ENCODE results near the gene KHSRP. TPM values are rescaled to one million over a fixed set of nuclear protein-coding genes. Genes with fewer than 3 reads are reported as not detected.

The KHSRP gene
- total and polyA plus RNA-seq, 2 of the 4 experiments (the other 2 are of a cell fraction): 31.9 to 93.7 TPM

DNA sequence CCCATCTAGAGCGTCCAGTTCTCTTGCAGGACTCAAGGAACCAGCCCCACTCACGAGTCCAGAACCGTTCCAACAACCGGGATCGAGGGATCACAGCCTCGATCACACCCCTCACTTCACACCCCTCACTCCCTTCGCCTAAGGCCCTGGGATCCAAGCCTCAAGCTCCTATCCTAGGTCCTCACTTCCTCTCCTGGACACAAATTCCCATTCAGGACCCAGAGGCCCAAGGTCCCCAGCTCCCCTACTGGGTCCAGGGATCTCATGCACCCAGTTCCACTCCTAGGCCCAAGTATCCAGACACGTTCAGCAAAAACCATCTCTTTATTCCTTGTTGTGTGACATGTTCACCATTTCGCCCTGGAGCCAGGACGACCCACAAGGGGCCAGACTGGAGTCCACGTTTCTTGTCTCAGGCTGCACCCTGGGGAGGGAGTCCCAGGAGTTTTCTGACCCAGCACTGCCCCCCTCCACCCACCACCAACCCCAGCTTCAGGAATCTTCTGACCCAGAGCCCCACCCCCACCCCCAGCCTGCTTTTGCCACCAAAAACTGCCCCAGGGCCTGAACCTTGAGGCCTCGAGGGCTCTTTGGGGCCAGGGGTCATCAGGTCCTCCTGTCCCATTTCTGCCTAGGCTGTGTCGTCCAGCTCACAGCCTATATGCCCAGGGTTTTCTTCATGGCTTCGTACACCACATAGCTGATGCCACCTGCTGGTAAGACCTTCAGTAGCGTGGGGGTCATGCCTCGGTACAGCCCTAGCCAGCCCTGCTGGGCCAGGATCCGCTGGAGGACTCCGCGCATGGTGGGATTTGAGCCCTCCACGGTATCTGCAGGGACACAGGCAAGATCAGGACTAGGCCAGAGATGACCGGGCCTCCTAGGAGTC, 1.4 kb upstream of the KHSRP start:
- Histone ChIP-seq H2BK5ac (ENCODE audit: low read depth, low read length, poor library complexity, severe bottlenecking) (peak overlapping the region; percentile 16), H2BK20ac (ENCODE audit: low read depth, low read length) (peak overlapping the region; percentile 27; the same call in 1 of the 2 replicates), H2AFZ (replicated peaks; ENCODE audit: low read length, poor library complexity) (peak overlapping the region; percentile 95), H3K9me1 (ENCODE audit: insufficient read depth, low read length) (peaks cover 3% of the 10 kb centered on the region; the same call in 1 of the 2 replicates), H3K9me3 (ENCODE audit: control insufficient read depth, insufficient read depth, low read length) (peaks cover 3% of the 10 kb centered on the region; the same call in 1 of the 2 replicates), H2BK120ac (ENCODE audit: low read depth, low read length) (no peak overlapping the region; the same call in none of the 2 replicates), H3K9ac (ENCODE audit: low read depth, low read length) (no peak overlapping the region), H2BK15ac (ENCODE audit: low read depth, low read length) (no peak overlapping the region), H4K91ac (ENCODE audit: insufficient read depth, low read depth, low read length) (peak overlapping the region; percentile 86), H3K4me3 (ENCODE audit: insufficient read depth, low read depth, low read length) (no peak overlapping the region), H3K23ac (ENCODE audit: low read depth, low read length) (no peak overlapping the region), H2AK5ac (ENCODE audit: low read depth, low read length) (peak overlapping the region; percentile 72), H3K56ac (ENCODE audit: extremely low read depth, insufficient read depth, low read length) (no peak overlapping the region), H3K14ac (replicated peaks; ENCODE audit: low read depth, low read length) (peak overlapping the region; percentile 57), H3K27ac (ENCODE audit: insufficient read depth, low read length) (peak overlapping the region; percentile 40), H3K4me2 (ENCODE audit: low read depth, low read length) (no peak overlapping the region), H4K20me1 (ENCODE audit: insufficient read depth, low read length) (peaks cover 31% of the 10 kb centered on the region), H3K18ac (ENCODE audit: low read depth, low read length) (peak overlapping the region; percentile 10; the same call in 1 of the 2 replicates), H4K5ac (ENCODE audit: low read depth, low read length) (peak overlapping the region; percentile 96), H2AK9ac (replicated peaks; ENCODE audit: low read depth, low read length, poor library complexity) (peak overlapping the region; percentile 70), H4K8ac (ENCODE audit: low read depth in 2 of 2, low read length in 2 of 2) (peak overlapping the region; percentile 97 to 100), H3K79me1 (ENCODE audit: low read depth in 1 of 2, low read length in 2 of 2) (peaks cover 0 to 21% of the 10 kb centered on the region in 2 experiments; a peak in 2 of 4 replicates), H3K4me1 (ENCODE audit: control insufficient read depth, insufficient read depth, low read length) (peaks cover 2% of the 10 kb centered on the region; the same call in 1 of the 2 replicates), H3K27me3 (ENCODE audit: control insufficient read depth, insufficient read depth, low read length) (peaks cover 8% of the 10 kb centered on the region; the same call in 1 of the 2 replicates), H3K36me3 (ENCODE audit: control insufficient read depth, insufficient read depth, low read length) (peaks cover 7% of the 10 kb centered on the region), H3K4ac (ENCODE audit: low read depth, low read length) (peak overlapping the region; percentile 76)
- dilution Hi-C loops (cut with HindIII; ENCODE audit: low sequenced_read_pairs, unreplicated experiment) (no loop called here), in situ Hi-C loops (cut with MboI; ENCODE audit: low sequenced_read_pairs) (no loop called here), intact Hi-C loops (cut with micrococcal nuclease) (loop anchor here (2.0 kb wide), 1 partner anchor 311 kb away; the partner anchor contains the start of gene GPR108)
- WGBS, 2 experiments (ENCODE audit: extremely low coverage in 2 of 2, insufficient read length in 1 of 2): 98% methylated on average over 10 of the region's 21 CpGs; no CpG with 5 or more reads in 1 of the 2 experiments
- no peak for DNase-seq
- no TSS peak for BruUV-seq (replicated peaks)
- ChIA-PET POLR2A (ENCODE audit: unreplicated experiment) (no interaction called here), CTCF (no interaction called here)
- ATAC-seq (ENCODE audit: low read depth): no peak
- TF ChIP-seq MAFK (IDR thresholded peaks at IDR 0.05; ENCODE audit: low read depth, low read length) (no peak), ELK1 (IDR thresholded peaks at IDR 0.05; ENCODE audit: borderline replicate concordance, low read depth, low read length) (no peak), BHLHE40 (IDR thresholded peaks at IDR 0.05; ENCODE audit: low read depth, low read length) (no peak), RAD21 (IDR thresholded peaks at IDR 0.05; ENCODE audit: low read length) (no peak), CEBPB (IDR thresholded peaks at IDR 0.05; ENCODE audit: low read depth, low read length) (no peak), FOS (IDR thresholded peaks at IDR 0.05; ENCODE audit: low read depth, low read length) (no peak), CHD1 (IDR thresholded peaks at IDR 0.05; ENCODE audit: low read depth, low read length) (no peak), POLR2A (IDR thresholded peaks at IDR 0.05; ENCODE audit: low read depth, low read length) (no peak), MXI1 (IDR thresholded peaks at IDR 0.05; ENCODE audit: borderline replicate concordance, low read depth, low read length) (no peak), MAZ (IDR thresholded peaks at IDR 0.05; ENCODE audit: borderline replicate concordance, low read depth, low read length) (no peak), USF2 (IDR thresholded peaks at IDR 0.05; ENCODE audit: low read depth, low read length) (no peak)
- TF ChIP-seq, protein P1, sequence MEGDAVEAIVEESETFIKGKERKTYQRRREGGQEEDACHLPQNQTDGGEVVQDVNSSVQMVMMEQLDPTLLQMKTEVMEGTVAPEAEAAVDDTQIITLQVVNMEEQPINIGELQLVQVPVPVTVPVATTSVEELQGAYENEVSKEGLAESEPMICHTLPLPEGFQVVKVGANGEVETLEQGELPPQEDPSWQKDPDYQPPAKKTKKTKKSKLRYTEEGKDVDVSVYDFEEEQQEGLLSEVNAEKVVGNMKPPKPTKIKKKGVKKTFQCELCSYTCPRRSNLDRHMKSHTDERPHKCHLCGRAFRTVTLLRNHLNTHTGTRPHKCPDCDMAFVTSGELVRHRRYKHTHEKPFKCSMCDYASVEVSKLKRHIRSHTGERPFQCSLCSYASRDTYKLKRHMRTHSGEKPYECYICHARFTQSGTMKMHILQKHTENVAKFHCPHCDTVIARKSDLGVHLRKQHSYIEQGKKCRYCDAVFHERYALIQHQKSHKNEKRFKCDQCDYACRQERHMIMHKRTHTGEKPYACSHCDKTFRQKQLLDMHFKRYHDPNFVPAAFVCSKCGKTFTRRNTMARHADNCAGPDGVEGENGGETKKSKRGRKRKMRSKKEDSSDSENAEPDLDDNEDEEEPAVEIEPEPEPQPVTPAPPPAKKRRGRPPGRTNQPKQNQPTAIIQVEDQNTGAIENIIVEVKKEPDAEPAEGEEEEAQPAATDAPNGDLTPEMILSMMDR (conservative IDR thresholded peaks at IDR 0.05; ENCODE audit: low read depth, low read length): no peak

Data from IMR-90 (cell line).